VCaP (cell line): ENCODE results near the gene NDUFS7.

Source experiments
- H3K27ac ChIP-seq: fragments of 450-650 bp; 2 replicates; pipeline ENCODE4 v1.5.1; 2017
- CTCF ChIP-seq: fragments of 450-650 bp; conservative IDR thresholded peaks from 2 replicates; pipeline ENCODE4 v1.5.1; 2017; ENCODE audit warnings: mild to moderate bottlenecking, moderate library complexity

NDUFS7 gene

GRCh38 chr19:1395194-1396018 is 11.7 kb downstream of the NDUFS7 start:
- peak overlapping the region; percentile 78 for H3K27ac ChIP-seq
- TF ChIP-seq CTCF, result no peak

GRCh38 chr19:1396019-1396767 is 12.5 kb downstream of the NDUFS7 start:
- peak overlapping the region; percentile 78 for H3K27ac ChIP-seq
- no peak for TF ChIP-seq CTCF

- H3K27ac ChIP-seq, result no peak overlapping the region
- no peak for TF ChIP-seq CTCF
Observed at GRCh38 chr19:1396768-1397679, 13.3 kb downstream of the NDUFS7 start.

- no peak for TF ChIP-seq CTCF
- H3K27ac ChIP-seq, result no peak overlapping the region
Observed at GRCh38 chr19:1397838-1398237, 14.1 kb downstream of the NDUFS7 start.

GRCh38 chr19:1399079-1399478 is 15.4 kb downstream of the NDUFS7 start:
- H3K27ac ChIP-seq, result no peak overlapping the region
- TF ChIP-seq CTCF, result no peak

- TF ChIP-seq CTCF, result no peak
- peak overlapping the region; percentile 82; the same call in 1 of the 2 replicates for H3K27ac ChIP-seq
Observed at GRCh38 chr19:1399745-1400144, 16.0 kb downstream of the NDUFS7 start.
